B cell (primary cell): ENCODE measurements around the gene MAL. TPM values are rescaled to one million over a fixed set of nuclear protein-coding genes. Genes with fewer than 3 reads are reported as not detected.

Experiments used
- ATAC-seq: fragments of 200-7000 bp; cut with Tn5 transposase; one replicate; pipeline ENCODE4 v1.10.0; 2021; ENCODE audit warnings: low read depth, mild to moderate bottlenecking, moderate number of reproducible peaks, moderate library complexity
- CTCF ChIA-PET: fragments of 350-600 bp; sonication (Branson Sonifier 250); formaldehyde crosslinking; loops from one replicate; lab custom pipeline; 2021; ENCODE audit warnings: antibody characterized with exemption, inconsistent platforms; lab: Charles Lee
- POLR2A ChIA-PET: fragments of 350-600 bp; sonication (Branson Sonifier 250); formaldehyde crosslinking; loops from one replicate; lab custom pipeline; 2021; ENCODE audit warnings: antibody characterized with exemption; lab: Charles Lee
- DNase-seq: peaks from one replicate; pipeline ENCODE4 v3.0.0; 2013
- H2AFZ ChIP-seq: 2 replicates; pipeline ENCODE4 v1.6.1; 2012; ENCODE audit warnings: mild to moderate bottlenecking, low read depth, low read length; ENCODE audit not compliant: insufficient read depth, poor library complexity, severe bottlenecking
- H3K27ac ChIP-seq, 2 donors: 1 replicate in 1 of 2; 2 replicates in 1 of 2; pipeline ENCODE4 v1.5.1; 2012 to 2013; ENCODE audit warnings: low read length in 2 of 2, mild to moderate bottlenecking in 2 of 2, moderate library complexity in 1 of 2
- H3K27me3 ChIP-seq, 4 experiments: fragments of 200-600 bp in 1 of 4; sonication (generic) in 1 of 4; replicated peaks in 1 of 4; 1 replicate in 2 of 4; 2 replicates in 2 of 4; pipeline versions ENCODE4 v1.6.1 to v1.7.0; 2013 to 2016; ENCODE audit warnings: low read length in 3 of 4, mild to moderate bottlenecking in 2 of 4, mixed read lengths in 1 of 4, moderate library complexity in 1 of 4; ENCODE audit not compliant: insufficient read depth in 4 of 4, control insufficient read depth in 3 of 4; ENCODE audit errors: control extremely low read depth in 1 of 4
- H3K36me3 ChIP-seq, 2 experiments: replicated peaks in 1 of 2; 1 replicate in 1 of 2; 2 replicates in 1 of 2; pipeline versions ENCODE4 v1.6.1 to v1.7.1; 2013; ENCODE audit warnings: low read length in 1 of 2; ENCODE audit not compliant: insufficient read depth in 2 of 2, control insufficient read depth in 1 of 2; ENCODE audit errors: control extremely low read depth in 1 of 2, extremely low read depth in 1 of 2
- H3K4me1 ChIP-seq, 2 donors: fragments of 200-600 bp in 1 of 2; sonication (generic) in 1 of 2; 1 replicate in 1 of 2; 2 replicates in 1 of 2; pipeline versions ENCODE4 v1.5.1 to v1.6.1; 2013 to 2017; ENCODE audit warnings: low read length in 2 of 2; ENCODE audit not compliant: control insufficient read depth in 2 of 2, insufficient read depth in 2 of 2
- H3K4me2 ChIP-seq: replicated peaks from 2 replicates; pipeline ENCODE3; 2012; ENCODE audit warnings: mild to moderate bottlenecking, low read depth, low read length; ENCODE audit not compliant: poor library complexity, severe bottlenecking
- H3K4me3 ChIP-seq, 5 experiments: fragments of 200-600 bp in 1 of 5; sonication (generic) in 1 of 5; 1 replicate in 3 of 5; 2 replicates in 2 of 5; pipeline versions ENCODE4 v1.5.1 to v1.7.0; 2011 to 2016; ENCODE audit warnings: low read length in 4 of 5, mild to moderate bottlenecking in 4 of 5, low read depth in 2 of 5, control low read depth in 1 of 5, moderate library complexity in 1 of 5; ENCODE audit not compliant: insufficient read depth in 1 of 5; ENCODE audit errors: control extremely low read depth in 1 of 5, extremely low read depth in 1 of 5
- H3K79me2 ChIP-seq: fragments of 200-600 bp; sonication (generic); one replicate; pipeline ENCODE4 v1.6.0; 2016; ENCODE audit warnings: low read length; ENCODE audit not compliant: control insufficient read depth, insufficient read depth
- H3K9ac ChIP-seq: fragments of 200-600 bp; sonication (generic); 2 replicates; pipeline ENCODE4 v1.6.1; 2017; ENCODE audit warnings: mild to moderate bottlenecking, low read length, moderate library complexity
- H3K9me3 ChIP-seq, 3 donors: one replicate each; pipeline versions ENCODE4 v1.6.1 to v1.7.1; 2013; ENCODE audit warnings: low read length in 2 of 3; ENCODE audit not compliant: control insufficient read depth in 2 of 3, insufficient read depth in 1 of 3; ENCODE audit errors: control extremely low read depth in 1 of 3
- H4K20me1 ChIP-seq: 2 replicates; pipeline ENCODE4 v1.6.0; 2012; ENCODE audit warnings: mild to moderate bottlenecking, low read length; ENCODE audit not compliant: insufficient read depth, control insufficient read depth, poor library complexity, severe bottlenecking
- H3K27ac Mint-ChIP-seq: one replicate; pipeline ENCODE4 v1.8.0; 2021; ENCODE audit warnings: mixed read lengths
- H3K27me3 Mint-ChIP-seq: one replicate; pipeline ENCODE4 v1.8.0; 2021; ENCODE audit warnings: mixed read lengths
- H3K4me1 Mint-ChIP-seq: one replicate; pipeline ENCODE4 v1.8.0; 2021; ENCODE audit warnings: mixed read lengths
- H3K4me3 Mint-ChIP-seq: one replicate; pipeline ENCODE4 v1.8.0; 2021; ENCODE audit warnings: mixed read lengths
- H3K9me3 Mint-ChIP-seq: one replicate; pipeline ENCODE4 v1.8.0; 2022; ENCODE audit warnings: mixed read lengths; ENCODE audit not compliant: insufficient read depth
- CTCF ChIP-seq: fragments of 200-600 bp; IDR thresholded peaks from one replicate; pipeline ENCODE4 v1.8.0; 2022; ENCODE audit warnings: antibody characterized with exemption, mild to moderate bottlenecking
- EZH2 ChIP-seq: IDR thresholded peaks from 2 replicates; pipeline ENCODE4 v1.6.1; 2012; ENCODE audit warnings: borderline replicate concordance, low read depth, mild to moderate bottlenecking, moderate library complexity, low read length; ENCODE audit not compliant: insufficient read depth, poor library complexity, severe bottlenecking
- WGBS: methylation state at CpG from one replicate; pipeline ENCODE4 v1.1.5; 2013; ENCODE audit warnings: missing lambda C conversion rate; ENCODE audit not compliant: insufficient coverage; 5-methylcytosine and 5-hydroxymethylcytosine counted together
- intact Hi-C: fragments of 100-400 bp; cut with micrococcal nuclease; formaldehyde crosslinking; loops from one replicate; pipeline ENCODE4 v1.10.0; 2022
- polyA plus RNA-seq: library from polyadenylated mRNA; depleted of rRNA; stranded (reverse); fragments of >200 nt; gene quantifications from 2 replicates; pipeline ENCODE4 v1.2.3, GENCODE V29; 2012
- total RNA-seq, 2 donors: library from RNA; stranded (reverse); fragments of 120-200 nt in 1 of 2; gene quantifications; 1 replicate in 1 of 2; 2 replicates in 1 of 2; pipeline versions ENCODE4 v1.2.3 to v1.2.4, GENCODE V29; 2013 to 2022

Gene MAL
- total and polyA plus RNA-seq, 2 donors (not counting 1 experiment from before 2014, with no cell fraction given): 0.74 to 3.0 TPM

- Histone ChIP-seq H3K9me3 (no peaks in the 10 kb centered on the region), H3K4me2 (no peak overlapping the region), H3K27ac (no peak overlapping the region), H3K36me3 (no peaks in the 10 kb centered on the region), H3K9ac (no peak overlapping the region), H3K4me1 (peaks cover 0 to 4% of the 10 kb centered on the region in 2 donors), H2AFZ (no peak overlapping the region), H4K20me1 (no peaks in the 10 kb centered on the region), H3K4me3 (no peak overlapping the region), H3K79me2 (no peaks in the 10 kb centered on the region), H3K27me3 (no peaks in the 10 kb centered on the region)
- H3K4me1 Mint-ChIP-seq: peaks cover 9% of the 10 kb centered on the region
- no peaks in the 10 kb centered on the region for H3K9me3 Mint-ChIP-seq
- DNase-seq: no peak
- no peak for ATAC-seq
- intact Hi-C loops: no loop called here
- POLR2A ChIA-PET: no interaction called here
- no peak overlapping the region for H3K4me3 Mint-ChIP-seq
- CTCF ChIA-PET: no interaction called here
- H3K27me3 Mint-ChIP-seq: peaks cover 15% of the 10 kb centered on the region
- H3K27ac Mint-ChIP-seq: no peak overlapping the region
- TF ChIP-seq CTCF (no peak), EZH2 (no peak)
- WGBS: 91% methylated on average over 8 of the region's 12 CpGs
Measured at GRCh38 chr2:95059656-95060370, 34.3 kb downstream of the MAL start.

- ChIA-PET POLR2A (no interaction called here), CTCF (no interaction called here)
- WGBS: 91% methylated on average over 14 of the region's 17 CpGs
- no peak overlapping the region for H2AFZ ChIP-seq
- no peak overlapping the region for H3K9ac ChIP-seq
- Mint-ChIP-seq H3K27me3 (peaks cover 21% of the 10 kb centered on the region), H3K4me3 (no peak overlapping the region), H3K27ac (no peak overlapping the region), H3K4me1 (peaks cover 9% of the 10 kb centered on the region), H3K9me3 (no peaks in the 10 kb centered on the region)
- H3K4me2 ChIP-seq: no peak overlapping the region
- H3K36me3 ChIP-seq: no peaks in the 10 kb centered on the region
- no peak overlapping the region for H3K27ac ChIP-seq
- H3K27me3 ChIP-seq: no peaks in the 10 kb centered on the region
- TF ChIP-seq EZH2 (no peak), CTCF (no peak)
- no peak for DNase-seq
- no peak for ATAC-seq
- no peaks in the 10 kb centered on the region for H3K9me3 ChIP-seq
- no peak overlapping the region for H3K4me3 ChIP-seq
- H4K20me1 ChIP-seq: no peaks in the 10 kb centered on the region
- no peaks in the 10 kb centered on the region for H3K79me2 ChIP-seq
- peaks cover 0 to 4% of the 10 kb centered on the region in 2 donors for H3K4me1 ChIP-seq
- intact Hi-C loops: no loop called here
Measured at GRCh38 chr2:95060446-95061118, 35.1 kb downstream of the MAL start.
